HG02938 (cell line): ENCODE data around the gene LRCOL1.

Experiments
- ATAC-seq: cut with Tn5 transposase; IDR thresholded peaks from one replicate; pipeline ENCODE4 v1.9.1; 2021; ENCODE audit warnings: mild to moderate bottlenecking, moderate library complexity; ENCODE audit not compliant: unreplicated experiment

LRCOL1 gene

DNA sequence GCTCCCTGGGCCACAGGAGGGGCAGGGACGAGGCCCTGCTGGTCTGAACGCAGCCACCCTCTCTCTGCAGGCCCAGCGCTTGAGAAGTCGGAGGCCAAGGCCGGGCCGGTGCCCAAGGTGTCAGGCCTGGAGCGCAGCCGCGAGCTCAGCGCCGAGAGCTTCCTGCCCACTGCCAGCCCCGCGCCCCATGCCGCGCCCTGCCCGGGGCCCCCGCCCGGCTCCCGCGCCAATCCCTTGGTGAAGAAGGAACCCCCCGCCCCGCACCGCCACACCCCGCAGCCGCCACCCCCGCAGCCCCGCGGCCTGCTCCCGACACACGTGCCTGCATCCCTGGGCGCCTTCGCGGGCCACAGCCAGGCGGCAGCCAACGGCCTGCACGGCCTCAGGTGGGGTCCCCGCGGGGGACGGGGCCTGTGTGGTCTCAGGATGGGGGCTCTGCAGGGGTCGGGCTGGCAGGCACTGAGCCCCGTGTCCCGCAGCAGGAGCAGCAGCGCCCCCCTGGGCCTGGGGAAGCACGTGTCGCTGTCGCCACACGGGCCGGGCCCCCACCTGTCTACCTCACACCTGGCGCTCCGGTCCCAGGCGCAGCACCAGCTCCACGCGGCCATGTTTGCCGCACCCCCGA is 40.4 kb downstream of the LRCOL1 start:
- no peak for ATAC-seq

- ATAC-seq = no peak
Measured at GRCh38 chr12:132568826-132569480, 41.4 kb downstream of the LRCOL1 start.

DNA sequence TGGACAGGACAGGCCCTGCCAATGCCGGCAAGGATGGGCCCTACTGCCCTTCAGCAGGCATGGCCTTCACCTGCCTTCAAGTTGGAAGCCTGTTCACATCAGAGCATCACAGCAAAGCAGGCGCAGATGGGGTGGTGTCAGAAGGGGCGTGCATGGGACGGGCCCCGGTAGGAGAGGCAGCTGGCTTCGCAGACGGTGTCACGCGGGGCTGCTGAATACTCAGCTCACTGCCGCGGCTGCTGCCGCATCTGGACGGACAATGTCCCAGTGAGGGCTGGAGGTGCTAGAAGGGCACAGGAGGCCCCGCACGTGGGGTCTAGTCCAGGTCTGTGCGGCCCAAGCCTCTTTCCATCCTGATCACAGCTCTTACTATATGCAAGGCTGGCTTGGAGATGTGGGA is 42.1 kb downstream of the LRCOL1 start:
- no peak for ATAC-seq

GRCh38 chr12:132566516-132567131 is 43.8 kb downstream of the LRCOL1 start:
- ATAC-seq = no peak

- no peak for ATAC-seq
Measured at GRCh38 chr12:132565365-132565764, 45.0 kb downstream of the LRCOL1 start.

GRCh38 chr12:132563911-132564310 is 46.5 kb downstream of the LRCOL1 start:
- no peak for ATAC-seq

DNA sequence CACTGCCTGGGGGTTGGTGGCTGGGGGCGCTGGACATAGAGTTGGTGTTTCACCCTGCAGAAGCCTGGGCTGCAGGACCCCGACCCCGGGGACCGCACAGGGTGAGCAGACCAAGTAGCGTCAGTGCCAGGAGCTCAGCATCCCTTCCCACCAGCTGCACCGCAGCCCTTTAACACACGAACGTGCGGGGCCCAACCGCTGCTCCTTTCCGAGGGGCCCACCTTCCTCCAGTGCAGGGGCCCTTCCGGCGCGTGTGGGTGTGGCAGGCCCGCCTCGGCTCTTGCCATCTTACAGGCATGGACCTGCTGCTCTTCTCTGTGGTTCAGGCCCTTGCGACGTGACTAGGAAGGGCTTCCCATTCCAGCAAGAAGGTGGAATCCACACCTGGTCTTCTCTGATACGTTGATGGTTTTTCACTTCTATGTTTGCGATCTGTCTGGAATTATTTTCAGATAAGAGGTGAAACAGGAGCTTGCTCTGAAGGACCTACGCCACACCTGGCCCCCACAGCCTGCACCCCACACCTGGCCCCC is 47.8 kb downstream of the LRCOL1 start:
- no peak for ATAC-seq

- no peak for ATAC-seq
Measured at GRCh38 chr12:132561427-132562156, 48.8 kb downstream of the LRCOL1 start.

GRCh38 chr12:132560614-132561426 is 49.6 kb downstream of the LRCOL1 start:
- no peak for ATAC-seq

- no peak for ATAC-seq
Measured at GRCh38 chr12:132560364-132560613, 50.1 kb downstream of the LRCOL1 start.

DNA sequence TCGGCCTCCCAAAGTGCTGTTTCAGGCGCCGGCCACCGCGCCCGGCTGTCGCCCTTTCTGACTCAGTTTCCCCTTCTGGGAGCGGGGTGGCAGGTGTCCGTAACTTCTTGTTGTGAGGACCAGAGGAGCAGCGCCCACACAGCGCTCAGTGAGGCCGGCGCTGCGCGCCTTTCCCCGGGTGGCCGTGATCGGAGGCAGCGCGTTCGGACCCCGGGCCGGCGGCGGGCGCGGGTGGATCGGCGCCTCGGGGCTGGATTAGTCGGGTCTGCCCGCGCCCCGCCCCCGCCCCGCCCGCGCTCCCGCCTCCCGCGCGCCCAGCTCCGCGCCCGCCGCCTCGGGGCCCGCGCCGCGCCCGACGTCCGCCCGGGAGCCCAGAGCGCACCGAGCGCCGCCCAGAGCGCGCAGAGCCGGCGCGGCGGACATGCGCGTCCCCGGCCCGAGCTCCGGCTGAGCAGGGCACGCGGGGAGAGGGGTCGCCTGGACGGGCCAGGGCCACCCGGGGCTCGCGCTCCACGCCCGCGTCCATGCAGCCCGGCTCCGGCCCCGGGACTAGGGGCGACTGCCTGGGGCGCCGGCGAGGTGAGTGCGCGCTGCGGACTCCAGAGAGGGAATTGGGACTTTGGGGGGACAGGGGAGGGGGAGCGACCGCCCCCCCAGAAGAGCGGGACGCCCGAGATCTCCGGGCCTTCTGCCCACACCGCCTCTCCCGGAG is 50.6 kb downstream of the LRCOL1 start:
- no peak for ATAC-seq

DNA sequence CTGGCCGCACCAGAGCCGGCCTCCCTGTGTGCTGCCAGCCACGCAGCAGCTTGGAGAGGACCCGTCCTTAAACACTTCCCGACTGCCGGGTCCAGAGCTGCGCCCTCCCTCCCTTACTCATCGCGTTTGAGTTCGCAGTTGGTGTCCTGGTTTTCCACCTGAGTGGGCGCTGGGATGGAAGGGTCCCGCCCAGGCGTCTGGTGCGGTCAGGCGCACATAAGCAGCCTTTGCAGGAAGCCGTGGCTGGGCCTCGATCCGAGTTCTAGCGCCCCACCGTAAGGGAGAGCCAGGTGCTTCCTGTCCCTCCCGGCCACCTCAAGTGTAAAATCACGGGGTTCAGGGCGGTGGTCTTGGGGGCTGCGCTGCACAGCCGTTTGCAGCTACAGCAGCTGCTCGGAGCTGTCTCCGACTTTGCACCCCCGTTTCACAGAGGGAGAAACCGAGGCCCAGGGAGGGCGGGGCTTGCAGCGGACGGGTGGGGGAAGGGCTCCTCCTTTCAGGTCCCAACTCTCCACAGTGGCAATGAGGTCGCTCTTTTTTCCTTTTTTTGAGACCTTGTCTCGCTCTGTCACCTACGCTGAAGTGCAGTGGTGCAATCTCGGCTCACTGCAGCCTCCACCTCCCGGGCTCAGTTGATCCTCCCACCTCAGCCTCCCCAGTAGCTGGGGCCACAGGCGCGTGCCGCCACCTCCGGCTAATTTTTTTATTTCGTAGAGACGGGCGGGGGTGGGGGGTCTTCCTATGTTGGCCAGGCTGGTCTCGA is 51.3 kb downstream of the LRCOL1 start:
- no peak for ATAC-seq

- no peak for ATAC-seq
Measured at GRCh38 chr12:132558042-132558856, 52.1 kb downstream of the LRCOL1 start.

DNA sequence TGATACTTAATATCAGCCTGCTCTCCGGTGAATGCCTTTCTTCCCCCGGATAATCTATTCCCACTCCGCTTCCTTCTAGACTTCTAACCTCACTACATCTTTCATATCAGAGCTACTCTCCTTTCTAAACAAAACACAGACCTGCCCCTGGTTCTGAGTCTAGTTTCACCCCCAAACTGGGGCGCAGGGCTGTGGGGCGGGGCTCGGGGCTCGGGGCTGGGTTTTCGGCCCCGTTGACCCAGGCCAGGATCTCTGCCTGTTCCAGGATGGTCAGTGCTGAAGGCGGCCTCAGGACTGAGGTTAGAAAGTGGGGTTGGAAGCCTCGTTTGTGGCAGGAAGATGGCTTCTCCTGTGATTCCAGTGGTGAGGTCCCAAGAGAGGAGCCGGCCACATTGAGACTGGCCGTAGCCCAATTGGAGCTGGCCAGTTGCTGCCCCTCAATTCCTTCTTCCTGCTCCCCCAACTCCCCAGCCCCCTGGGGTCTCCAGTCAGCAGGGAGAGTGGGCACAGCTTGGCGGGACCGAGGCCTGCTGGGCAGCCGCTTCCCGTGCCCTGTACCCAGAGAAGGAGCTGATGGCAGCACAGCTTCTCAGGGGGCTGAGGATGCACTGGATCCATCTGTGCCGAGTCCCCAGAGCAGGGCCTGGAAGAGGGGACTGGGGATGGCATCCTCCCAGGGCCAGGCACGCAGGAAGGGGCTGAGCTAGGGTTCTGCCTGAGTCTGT is 52.9 kb downstream of the LRCOL1 start:
- ATAC-seq = no peak

- no peak for ATAC-seq
Measured at GRCh38 chr12:132556801-132557200, 53.6 kb downstream of the LRCOL1 start.

GRCh38 chr12:132556216-132556615 is 54.2 kb downstream of the LRCOL1 start:
- no peak for ATAC-seq

- no peak for ATAC-seq
Measured at GRCh38 chr12:132555686-132556085, 54.7 kb downstream of the LRCOL1 start.
